Testis (tissue), 5 donors: Measurements from ENCODE around the gene DHODH. TPM values are rescaled to one million over a fixed set of nuclear protein-coding genes. Genes with fewer than 3 reads are reported as not detected.

Source experiments
- DNase-seq: peaks from one replicate; pipeline ENCODE4 v3.0.0-alpha.2; 2019
- H3K27ac ChIP-seq, 2 donors: fragments of 200-600 bp; sonication (generic); one replicate each; pipeline ENCODE4 v1.5.1; 2019
- H3K27me3 ChIP-seq: fragments of 200-600 bp; sonication (generic); one replicate; pipeline ENCODE4 v1.5.1; 2019
- H3K36me3 ChIP-seq: fragments of 200-600 bp; sonication (generic); one replicate; pipeline ENCODE4 v1.5.1; 2017; ENCODE audit warnings: low read depth; ENCODE audit errors: missing control alignments
- H3K4me1 ChIP-seq: fragments of 200-600 bp; sonication (generic); one replicate; pipeline ENCODE4 v1.5.1; 2019
- H3K4me3 ChIP-seq, 2 donors: fragments of 200-600 bp; sonication (generic); one replicate each; pipeline ENCODE4 v1.5.1; 2017 to 2019
- H3K9me3 ChIP-seq: fragments of 200-600 bp; sonication (generic); one replicate; pipeline ENCODE4 v1.5.1; 2017
- CTCF ChIP-seq, 3 experiments: fragments of 450-650 bp in 2 of 3; fragments of 200-600 bp in 1 of 3; sonication (generic) in 1 of 3; IDR thresholded peaks; one replicate each; pipeline ENCODE4 v1.5.1; 2016 to 2019; ENCODE audit warnings: antibody characterized with exemption in 3 of 3, mild to moderate bottlenecking in 2 of 3, moderate library complexity in 1 of 3
- POLR2A ChIP-seq: fragments of 450-650 bp; IDR thresholded peaks from one replicate; pipeline ENCODE4 v1.6.1; 2017; ENCODE audit warnings: antibody characterized with exemption, mild to moderate bottlenecking, moderate library complexity
- WGBS, 2 donors: methylation state at CpG; one replicate each; pipeline ENCODE4 v1.1.5; 2018; 5-methylcytosine and 5-hydroxymethylcytosine counted together
- intact Hi-C: fragments of 100-400 bp; cut with DNase I; formaldehyde crosslinking; loops from one replicate; pipeline ENCODE4 v1.15.1; 2023; ENCODE audit warnings: low total_unique reads
- long read RNA-seq, 2 donors: transcript quantifications; one replicate each; lab custom pipeline, GENCODE V29; 2026
- polyA plus RNA-seq: library from polyadenylated mRNA; stranded (reverse); fragments of 350-450 nt; fragmentation: Illumina TruSeq; extraction: RNeasy Lipid Tissue Mini Kit (QIAGEN cat#74804); gene quantifications from one replicate; pipeline ENCODE4 v1.2.3, GENCODE V29; 2014; ENCODE audit warnings: low read depth, low replicate concordance; ENCODE audit not compliant: insufficient read depth
- total RNA-seq, 2 donors: library from RNA; depleted of rRNA; stranded (reverse); fragments of >200 nt; gene quantifications; one replicate each; pipeline ENCODE4 v1.2.3, GENCODE V29; 2016

DHODH gene
- total RNA-seq (10 to 100 TPM in 1 of 2 donors, 1 to 10 TPM in 1; 7.8 to 11.4 TPM), polyA plus RNA-seq (9.1 TPM)
- long read RNA-seq, donor 1, partial matches to known transcripts = 0 of 16 reads
- long read RNA-seq, donor 1, other reads (novel, unspliced or antisense) = 16 of 16 reads
- long read RNA-seq, donor 2, partial matches to known transcripts = 0 of 5 reads
- long read RNA-seq, donor 2, other reads (novel, unspliced or antisense) = 0 of 5 reads

- WGBS, 2 donors = 0 to 1% methylated on average over 16 to 56 of the region's 57 CpGs
- intact Hi-C loops = no loop called here
- Histone ChIP-seq H3K4me1 (peaks cover 6% of the 10 kb centered on the region), H3K27ac (peak within 1 kb of the TSS in 1 of 2 donors; percentile 66), H3K4me3 (peak within 1 kb of the TSS; percentile 83 to 86), H3K9me3 (no peaks in the 10 kb centered on the region), H3K36me3 (no peaks in the 10 kb centered on the region), H3K27me3 (no peaks in the 10 kb centered on the region)
- no peak for TF ChIP-seq POLR2A
- TF ChIP-seq CTCF (IDR thresholded peaks at IDR 0.05) = no peak
- DNase-seq = peak; percentile 98
Observed at GRCh38 chr16:72008424-72009216, at the start of gene DHODH. Gene DHODH, plus strand, starts transcription at chr16:72008744. Its CDS starts 21 bp downstream, at chr16:72008765.

- no peak overlapping the region for H3K27ac ChIP-seq
- no peaks in the 10 kb centered on the region for H3K27me3 ChIP-seq
- no peaks in the 10 kb centered on the region for H3K36me3 ChIP-seq
Observed at GRCh38 chr16:71961066-71962039, 47.2 kb upstream of the DHODH start.

GRCh38 chr16:71963125-71963875 is 45.2 kb upstream of the DHODH start:
- no peaks in the 10 kb centered on the region for H3K36me3 ChIP-seq
- TF ChIP-seq POLR2A (no peak), CTCF (IDR thresholded peaks at IDR 0.05) (no peak)
- WGBS, 2 donors = 76 to 80% methylated on average over 9 of the region's 9 CpGs
- no peak overlapping the region for H3K4me3 ChIP-seq
- H3K4me1 ChIP-seq = no peaks in the 10 kb centered on the region
- intact Hi-C loops = no loop called here
- DNase-seq = no peak
- H3K9me3 ChIP-seq = no peaks in the 10 kb centered on the region
- H3K27me3 ChIP-seq = no peaks in the 10 kb centered on the region
- no peak overlapping the region for H3K27ac ChIP-seq

More at GRCh38 chr16:71961066-71962039, 47.2 kb upstream of the DHODH start:
- no peak overlapping the region for H3K4me3 ChIP-seq
- no peak for TF ChIP-seq POLR2A
- peak; percentile 57 to 80 (median 68) for TF ChIP-seq CTCF (IDR thresholded peaks at IDR 0.05)
- no peaks in the 10 kb centered on the region for H3K9me3 ChIP-seq
- 46 to 57% methylated on average over 12 to 14 of the region's 14 CpGs for WGBS, 2 donors
- intact Hi-C loops = no loop called here
- no peaks in the 10 kb centered on the region for H3K4me1 ChIP-seq
- DNase-seq = peak; percentile 93

GRCh38 chr16:71965223-71965622 is 43.3 kb upstream of the DHODH start:
- Histone ChIP-seq H3K4me1 (no peaks in the 10 kb centered on the region), H3K36me3 (no peaks in the 10 kb centered on the region), H3K9me3 (no peaks in the 10 kb centered on the region), H3K27me3 (no peaks in the 10 kb centered on the region), H3K27ac (no peak overlapping the region), H3K4me3 (no peak overlapping the region)
- TF ChIP-seq POLR2A (no peak), CTCF (IDR thresholded peaks at IDR 0.05) (no peak)
- DNase-seq = no peak
- intact Hi-C loops = no loop called here
- WGBS, 2 donors = 88 to 99% methylated on average over 4 of the region's 4 CpGs
